H9 (cell line): ENCODE results near the gene GIPC2. TPM values are rescaled to one million over a fixed set of nuclear protein-coding genes. Genes with fewer than 3 reads are reported as not detected.

Experiments used
- DNase-seq: peaks from one replicate; pipeline ENCODE4 v3.0.0-alpha.2; 2017
- H2AFZ ChIP-seq: one replicate; pipeline ENCODE4 v1.6.1; 2013; ENCODE audit warnings: mild to moderate bottlenecking, low read length, control low read depth, moderate library complexity
- H2AK5ac ChIP-seq: 2 replicates; pipeline ENCODE4 v1.6.1; 2013; ENCODE audit warnings: low read length, control low read depth, mixed read lengths; ENCODE audit not compliant: insufficient read length
- H2BK120ac ChIP-seq: one replicate; pipeline ENCODE4 v1.6.1; 2013; ENCODE audit warnings: low read depth, mild to moderate bottlenecking, low read length, control low read depth, inconsistent platforms; ENCODE audit not compliant: poor library complexity, severe bottlenecking
- H2BK12ac ChIP-seq: 2 replicates; pipeline ENCODE4 v1.6.1; 2013; ENCODE audit warnings: low read length, control low read depth, mixed read lengths, low read depth; ENCODE audit not compliant: insufficient read length
- H2BK15ac ChIP-seq: 2 replicates; pipeline ENCODE4 v1.6.1; 2013; ENCODE audit warnings: low read depth, low read length, control low read depth
- H2BK20ac ChIP-seq: one replicate; pipeline ENCODE4 v1.6.1; 2013; ENCODE audit warnings: low read depth, mild to moderate bottlenecking, low read length, control low read depth, inconsistent platforms; ENCODE audit not compliant: poor library complexity, severe bottlenecking
- H2BK5ac ChIP-seq: 2 replicates; pipeline ENCODE4 v1.6.1; 2013; ENCODE audit warnings: low read length, control low read depth, mixed read lengths; ENCODE audit not compliant: insufficient read length
- H3K14ac ChIP-seq: 2 replicates; pipeline ENCODE4 v1.6.1; 2013; ENCODE audit warnings: low read length, control low read depth; ENCODE audit not compliant: insufficient read depth
- H3K18ac ChIP-seq: 2 replicates; pipeline ENCODE4 v1.6.1; 2013; ENCODE audit warnings: low read depth, mild to moderate bottlenecking, mixed read lengths, low read length, control low read depth; ENCODE audit not compliant: insufficient read length
- H3K23ac ChIP-seq: 2 replicates; pipeline ENCODE4 v1.6.1; 2013; ENCODE audit warnings: low read length, control low read depth, mixed read lengths, low read depth; ENCODE audit not compliant: insufficient read length
- H3K23me2 ChIP-seq: 2 replicates; pipeline ENCODE4 v1.6.1; 2013; ENCODE audit warnings: low read depth, mild to moderate bottlenecking, mixed read lengths, low read length, control low read depth; ENCODE audit not compliant: insufficient read length, poor library complexity, severe bottlenecking
- H3K27ac ChIP-seq: 2 replicates; pipeline ENCODE4 v1.5.1; 2013; ENCODE audit warnings: low read length, control low read depth, mixed read lengths, low read depth; ENCODE audit not compliant: insufficient read length
- H3K27me3 ChIP-seq: 2 replicates; pipeline ENCODE4 v1.6.1; 2013; ENCODE audit warnings: low read length, control low read depth, inconsistent platforms; ENCODE audit not compliant: insufficient read depth
- H3K4ac ChIP-seq: 2 replicates; pipeline ENCODE4 v1.6.1; 2013; ENCODE audit warnings: low read depth, mild to moderate bottlenecking, control low read depth, inconsistent platforms, low read length, moderate library complexity
- H3K4me1 ChIP-seq: 2 replicates; pipeline ENCODE4 v1.6.1; 2013; ENCODE audit warnings: low read length, control low read depth, inconsistent platforms; ENCODE audit not compliant: insufficient read depth
- H3K4me2 ChIP-seq: 2 replicates; pipeline ENCODE4 v1.6.1; 2013; ENCODE audit warnings: low read length, control low read depth, mixed read lengths; ENCODE audit not compliant: insufficient read length, insufficient read depth
- H3K56ac ChIP-seq: 2 replicates; pipeline ENCODE4 v1.6.1; 2013; ENCODE audit warnings: low read depth, mild to moderate bottlenecking, mixed read lengths, low read length, control low read depth; ENCODE audit not compliant: insufficient read length
- H3K79me1 ChIP-seq: 2 replicates; pipeline ENCODE4 v1.6.1; 2013; ENCODE audit warnings: low read depth, mild to moderate bottlenecking, moderate library complexity, low read length, control low read depth, inconsistent platforms; ENCODE audit not compliant: insufficient read depth, poor library complexity, severe bottlenecking
- H3K79me2 ChIP-seq: 2 replicates; pipeline ENCODE4 v1.6.1; 2013; ENCODE audit warnings: low read length, control low read depth, inconsistent platforms; ENCODE audit not compliant: insufficient read depth
- H3K9ac ChIP-seq: 2 replicates; pipeline ENCODE4 v1.6.1; 2013; ENCODE audit warnings: low read length, control low read depth, mixed read lengths; ENCODE audit not compliant: insufficient read length; ENCODE audit errors: extremely low read depth
- H3K9me3 ChIP-seq: one replicate; pipeline ENCODE4 v1.6.1; 2013; ENCODE audit warnings: low read depth, low read length, inconsistent platforms; ENCODE audit not compliant: control insufficient read depth
- H3T11ph ChIP-seq: one replicate; pipeline ENCODE4 v1.6.1; 2013; ENCODE audit warnings: mild to moderate bottlenecking, low read length, control low read depth, inconsistent platforms
- H4K20me1 ChIP-seq: one replicate; pipeline ENCODE4 v1.6.1; 2013; ENCODE audit not compliant: control insufficient read depth, insufficient read length, insufficient read depth
- H4K5ac ChIP-seq: 2 replicates; pipeline ENCODE4 v1.6.1; 2013; ENCODE audit warnings: low read depth, mild to moderate bottlenecking, mixed read lengths, low read length, control low read depth; ENCODE audit not compliant: insufficient read length
- H4K8ac ChIP-seq: replicated peaks from 2 replicates; pipeline ENCODE4 v1.6.1; 2013; ENCODE audit warnings: low read length, control low read depth, mixed read lengths, low read depth; ENCODE audit not compliant: insufficient read length
- H4K91ac ChIP-seq: 2 replicates; pipeline ENCODE4 v1.6.1; 2013; ENCODE audit warnings: low read depth, mild to moderate bottlenecking, moderate library complexity, mixed read lengths, low read length, control low read depth; ENCODE audit not compliant: insufficient read length
- H3K27ac Mint-ChIP-seq, 3 experiments: 2 replicates in 2 of 3; 3 replicates in 1 of 3; pipeline ENCODE4 v1.8.0; 2020 to 2021; ENCODE audit warnings: mixed read lengths in 3 of 3, mild to moderate bottlenecking in 1 of 3, moderate library complexity in 1 of 3
- H3K27me3 Mint-ChIP-seq: 2 replicates; pipeline ENCODE4 v1.8.0; 2021; ENCODE audit warnings: low read depth, mild to moderate bottlenecking, moderate library complexity, mixed read lengths
- H3K36me3 Mint-ChIP-seq, 3 experiments: 2 replicates in 2 of 3; 3 replicates in 1 of 3; pipeline ENCODE4 v1.8.0; 2020 to 2021; ENCODE audit warnings: low read depth in 3 of 3, mixed read lengths in 3 of 3; ENCODE audit not compliant: insufficient read depth in 1 of 3
- H3K4me1 Mint-ChIP-seq, 2 experiments: 2 replicates each; pipeline ENCODE4 v1.8.0; 2020; ENCODE audit warnings: mixed read lengths in 2 of 2
- H3K4me3 Mint-ChIP-seq, 2 experiments: 2 replicates in 1 of 2; 3 replicates in 1 of 2; pipeline ENCODE4 v1.8.0; 2020 to 2021; ENCODE audit warnings: mild to moderate bottlenecking in 2 of 2, mixed read lengths in 2 of 2, moderate library complexity in 1 of 2
- H3K9me3 Mint-ChIP-seq, 2 experiments: 2 replicates in 1 of 2; 3 replicates in 1 of 2; pipeline ENCODE4 v1.8.0; 2020; ENCODE audit warnings: mild to moderate bottlenecking in 2 of 2, mixed read lengths in 2 of 2, moderate library complexity in 1 of 2
- CTCF ChIP-seq: fragments of 200-600 bp; sonication (generic); conservative IDR thresholded peaks from 3 replicates; pipeline ENCODE4 v1.8.0; 2021; ENCODE audit warnings: antibody characterized with exemption, mild to moderate bottlenecking
- total RNA-seq: library from RNA; stranded (reverse); gene quantifications from 2 replicates; pipeline ENCODE4 v1.2.1, GENCODE V29; 2021

The GIPC2 gene
- total RNA-seq, 1 experiment from 2014 or later: 0.85 TPM

DNA sequence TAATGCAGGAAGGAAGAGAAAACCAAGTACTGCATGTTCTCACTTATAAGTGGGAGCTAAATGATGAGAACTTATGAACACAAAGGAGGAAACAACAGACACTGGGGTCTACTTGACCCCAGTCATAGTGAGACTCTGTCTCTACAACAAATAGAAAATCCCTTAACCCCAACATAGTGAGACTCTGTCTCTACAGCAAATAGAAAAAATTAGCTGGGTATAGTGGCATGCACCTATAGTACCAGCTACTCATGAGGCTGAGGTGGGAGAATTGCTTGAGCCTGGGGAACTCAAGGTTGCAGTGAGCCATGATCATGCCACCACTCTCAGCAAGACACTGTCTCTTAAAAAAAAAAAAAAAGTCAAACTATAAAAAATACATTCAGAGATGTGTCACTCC lies 42.7 kb downstream of the GIPC2 start:
- Mint-ChIP-seq H3K27me3 (no peaks in the 10 kb centered on the region), H3K4me1 (peaks cover 5 to 7% of the 10 kb centered on the region in 2 experiments; a peak in 1 of 4 replicates), H3K36me3 (peaks cover 0 to 5% (median 4%) of the 10 kb centered on the region in 3 experiments; a peak in 2 of 7 replicates), H3K27ac (no peak overlapping the region), H3K4me3 (no peak overlapping the region), H3K9me3 (peaks cover 7 to 8% of the 10 kb centered on the region in 2 experiments; a peak in 4 of 5 replicates)
- no peak overlapping the region for H2BK12ac ChIP-seq
- H2BK120ac ChIP-seq: no peak overlapping the region
- no peak overlapping the region for H2AFZ ChIP-seq
- no peaks in the 10 kb centered on the region for H3K27me3 ChIP-seq
- no peaks in the 10 kb centered on the region for H3K23me2 ChIP-seq
- H4K5ac ChIP-seq: no peak overlapping the region
- no peak overlapping the region for H3K14ac ChIP-seq
- no peak overlapping the region for H4K8ac ChIP-seq
- no peak overlapping the region for H4K91ac ChIP-seq
- H2BK15ac ChIP-seq: no peak overlapping the region
- no peaks in the 10 kb centered on the region for H3K79me1 ChIP-seq
- no peak for TF ChIP-seq CTCF
- H3T11ph ChIP-seq: no peak overlapping the region
- no peak overlapping the region for H3K4ac ChIP-seq
- no peak overlapping the region for H2BK5ac ChIP-seq
- no peak for DNase-seq
- no peaks in the 10 kb centered on the region for H3K79me2 ChIP-seq
- no peaks in the 10 kb centered on the region for H3K4me1 ChIP-seq
- no peak overlapping the region for H3K56ac ChIP-seq
- no peaks in the 10 kb centered on the region for H4K20me1 ChIP-seq
- H3K4me2 ChIP-seq: no peak overlapping the region
- H3K9ac ChIP-seq: no peak overlapping the region
- H3K27ac ChIP-seq: no peak overlapping the region
- H3K9me3 ChIP-seq: no peaks in the 10 kb centered on the region
- H3K18ac ChIP-seq: no peak overlapping the region
- no peak overlapping the region for H3K23ac ChIP-seq
- no peak overlapping the region for H2BK20ac ChIP-seq
- H2AK5ac ChIP-seq: no peak overlapping the region
